GM19455 (cell line): ENCODE measurements around the gene MYH11.
"Not testable (repeated sequence)": the region's sequence is repeated elsewhere in the genome, so short reads cannot be mapped to it uniquely, and the experiment has no call there.

ENCODE experiments used
- ATAC-seq: cut with Tn5 transposase; IDR thresholded peaks from one replicate; pipeline ENCODE4 v1.9.1; 2021; ENCODE audit not compliant: unreplicated experiment

MYH11 gene

DNA sequence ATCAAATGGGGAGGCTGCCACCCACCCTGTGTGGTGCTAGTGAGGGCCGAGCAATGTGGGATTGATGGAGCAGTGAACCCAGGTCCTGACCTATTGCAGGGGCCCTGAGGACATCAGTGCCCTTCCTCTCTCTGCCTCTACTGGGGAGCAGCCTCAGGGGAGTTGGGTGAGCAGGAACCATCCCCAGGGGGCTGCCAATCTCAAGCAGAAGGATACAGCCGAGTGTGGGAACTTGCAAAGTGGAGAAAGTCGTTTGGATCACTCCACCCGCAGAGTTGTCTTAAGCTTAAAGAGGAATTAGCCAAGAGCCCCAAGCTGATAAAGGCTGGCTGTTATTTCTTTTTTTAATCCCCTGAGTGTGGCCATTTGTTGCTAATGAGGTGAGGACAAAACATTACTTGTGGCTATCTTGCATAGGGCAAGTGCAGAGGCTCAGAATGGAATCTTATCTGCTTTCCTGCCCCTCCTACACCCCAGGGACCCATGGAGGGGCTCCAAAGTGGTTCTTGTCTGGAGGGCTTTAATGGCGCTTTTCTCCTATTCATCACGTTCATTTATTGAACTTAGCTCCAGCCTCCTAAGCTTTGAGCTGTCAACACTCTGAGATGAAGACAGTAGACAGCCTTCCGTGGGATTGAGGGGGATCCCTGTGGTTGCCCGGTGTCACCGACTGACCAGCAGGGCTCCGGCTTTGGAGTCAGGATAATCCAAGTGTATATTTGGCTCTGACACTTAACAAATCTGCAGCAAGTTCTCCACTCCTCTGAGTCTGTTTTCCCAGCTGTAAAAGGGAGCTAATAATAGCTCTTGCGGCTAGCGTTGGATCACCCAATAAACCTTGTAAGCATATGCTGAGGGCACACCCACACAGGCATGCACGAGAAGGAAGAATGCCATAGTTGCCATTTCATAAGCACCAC is 45.1 kb downstream of the MYH11 start:
- ATAC-seq: no peak

DNA sequence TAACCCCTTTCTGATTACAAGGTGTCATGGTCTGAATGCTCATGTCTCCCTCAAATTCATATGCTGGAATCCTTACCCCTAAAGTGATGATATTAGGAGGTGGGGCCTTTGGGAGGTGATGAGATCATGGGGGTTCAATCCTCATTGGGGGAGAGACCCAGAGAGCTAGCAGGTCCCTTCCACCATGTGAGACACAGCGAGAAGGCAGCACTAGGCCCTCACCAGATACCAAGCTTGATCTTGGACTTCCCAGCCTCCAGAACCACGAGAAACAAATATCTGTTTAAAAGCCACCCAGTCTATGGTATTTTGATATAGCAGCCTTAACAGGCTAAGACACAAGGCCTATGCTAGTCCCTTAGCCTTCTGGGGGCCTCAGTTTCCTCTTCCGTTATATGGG is 45.9 kb downstream of the MYH11 start:
- ATAC-seq: no peak

DNA sequence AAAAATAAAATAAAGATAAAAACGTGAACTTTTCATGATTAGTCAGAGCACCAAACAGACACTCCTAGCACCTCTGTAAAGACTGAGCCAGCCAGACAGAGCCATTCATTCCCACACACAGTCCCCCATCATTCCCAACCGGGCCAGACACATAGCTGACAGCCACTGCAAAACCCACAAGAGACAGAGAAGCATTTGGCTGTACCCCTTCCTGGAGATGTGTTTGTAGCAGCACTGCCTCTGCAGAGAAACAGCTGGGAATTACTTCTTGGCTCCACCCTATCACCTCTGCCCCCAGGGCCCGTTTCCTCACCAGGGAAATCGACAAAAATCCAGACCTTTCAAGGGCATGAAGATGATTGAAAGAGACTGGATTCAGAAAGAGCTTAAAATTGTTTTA is 46.4 kb downstream of the MYH11 start:
- no peak for ATAC-seq

DNA sequence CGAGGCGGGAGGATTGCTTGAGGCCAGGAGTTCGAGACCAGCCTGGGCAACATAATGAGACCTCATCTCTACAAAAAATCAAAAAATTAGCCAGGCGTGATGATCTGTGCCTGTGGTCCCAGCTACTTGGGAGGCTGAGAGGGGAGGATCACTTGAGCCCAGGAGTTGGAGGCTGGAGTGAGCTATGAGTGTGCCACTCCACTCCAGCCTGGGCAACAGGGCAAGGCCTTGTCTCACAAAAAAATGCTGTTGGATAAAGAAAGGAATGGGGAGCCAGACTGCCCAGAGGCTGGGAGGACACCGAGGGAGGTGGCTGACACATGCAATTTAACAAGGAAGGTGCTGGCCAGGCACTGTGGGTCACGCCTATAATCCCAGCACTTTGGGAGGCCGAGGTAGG is 47.5 kb downstream of the MYH11 start:
- not testable (repeated sequence) for ATAC-seq

DNA sequence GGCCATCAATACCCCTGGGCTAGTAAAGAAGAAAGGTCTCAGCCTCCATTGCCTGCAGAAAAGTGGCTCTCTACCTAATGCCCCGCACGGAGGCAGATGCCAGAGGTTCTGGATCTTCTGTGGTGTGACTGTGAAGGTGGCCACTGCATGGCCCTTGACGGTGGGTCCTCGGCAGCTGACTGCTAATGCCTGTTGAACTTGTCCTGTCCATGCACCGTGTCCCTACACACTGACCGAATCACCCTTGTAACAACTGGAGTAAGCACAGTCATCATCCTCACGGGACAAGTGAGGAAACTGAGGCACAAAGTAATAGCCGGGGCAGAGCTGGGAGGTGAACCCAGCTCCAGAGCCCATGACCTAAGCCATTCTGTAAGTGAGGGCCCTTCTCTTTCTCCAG is 48.8 kb downstream of the MYH11 start:
- ATAC-seq: no peak

DNA sequence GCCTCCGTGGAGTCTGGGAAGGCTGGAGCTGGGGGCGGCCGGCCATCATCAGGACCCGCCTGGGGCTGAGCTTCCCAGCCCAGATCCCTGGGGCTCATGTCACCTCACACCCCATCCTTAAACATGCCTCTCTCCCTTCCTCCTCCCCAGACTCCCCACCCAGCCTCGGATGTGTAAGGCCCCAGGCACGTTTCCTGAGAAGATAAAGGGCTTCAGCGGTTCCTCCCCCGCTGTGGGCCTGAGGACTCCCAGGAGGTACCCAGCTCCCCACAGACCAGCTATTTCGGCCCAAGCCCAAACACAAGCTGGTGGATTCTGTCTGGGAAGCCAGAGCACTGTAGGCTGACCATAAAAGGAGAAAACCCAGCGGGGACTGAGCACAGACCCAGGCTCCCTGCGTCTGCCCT is 49.2 kb downstream of the MYH11 start:
- ATAC-seq: no peak

DNA sequence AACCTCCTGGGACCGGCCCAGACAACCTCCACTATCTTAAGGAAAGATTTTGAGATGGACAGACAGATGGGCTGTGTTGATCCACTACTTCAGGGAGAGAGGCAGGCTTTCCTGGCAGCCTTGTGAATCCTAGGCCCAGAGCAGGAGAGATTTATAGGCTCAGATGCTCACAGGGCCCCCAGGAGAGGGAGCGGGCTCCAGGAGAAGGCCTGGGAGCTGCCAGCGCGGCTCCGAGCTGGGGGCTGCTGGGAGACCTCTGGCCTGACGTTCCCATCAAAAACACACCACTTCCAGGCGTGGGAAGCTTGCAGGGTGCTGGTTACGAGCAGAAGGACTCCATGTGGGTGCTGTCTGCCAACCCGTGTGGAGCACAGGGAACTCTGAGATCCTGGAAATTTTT is 53.2 kb downstream of the MYH11 start:
- ATAC-seq: no peak

DNA sequence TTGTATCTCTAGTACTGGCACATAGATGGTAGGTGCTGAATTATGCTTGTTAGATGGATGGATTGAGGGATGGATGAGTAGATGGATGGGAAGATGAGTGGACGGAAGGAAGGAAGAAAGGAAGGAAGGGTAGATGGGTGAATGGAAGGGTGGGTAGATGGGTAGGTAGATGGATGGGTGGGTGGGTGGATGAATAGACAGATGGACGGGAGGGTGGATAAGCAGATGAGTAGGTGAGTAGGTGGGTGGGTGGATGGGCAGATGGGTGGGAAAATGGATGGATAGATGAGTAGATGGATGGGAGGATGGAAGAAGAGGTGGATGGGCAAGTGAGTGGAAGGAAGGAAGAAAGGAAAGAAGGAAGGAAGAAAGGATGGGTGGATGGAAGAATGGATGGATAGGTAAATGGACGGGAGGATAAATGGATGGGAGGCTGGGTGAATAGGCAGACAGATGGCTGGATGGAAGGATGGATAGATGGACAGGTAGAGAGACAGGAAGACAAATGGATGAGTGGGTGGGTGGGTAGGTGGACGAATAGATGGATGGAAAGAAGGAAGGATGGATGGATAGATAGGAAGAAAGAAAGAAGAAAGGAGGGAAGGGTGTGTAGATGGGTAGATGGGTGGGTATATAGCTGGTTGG is 56.9 kb downstream of the MYH11 start:
- no peak for ATAC-seq

DNA sequence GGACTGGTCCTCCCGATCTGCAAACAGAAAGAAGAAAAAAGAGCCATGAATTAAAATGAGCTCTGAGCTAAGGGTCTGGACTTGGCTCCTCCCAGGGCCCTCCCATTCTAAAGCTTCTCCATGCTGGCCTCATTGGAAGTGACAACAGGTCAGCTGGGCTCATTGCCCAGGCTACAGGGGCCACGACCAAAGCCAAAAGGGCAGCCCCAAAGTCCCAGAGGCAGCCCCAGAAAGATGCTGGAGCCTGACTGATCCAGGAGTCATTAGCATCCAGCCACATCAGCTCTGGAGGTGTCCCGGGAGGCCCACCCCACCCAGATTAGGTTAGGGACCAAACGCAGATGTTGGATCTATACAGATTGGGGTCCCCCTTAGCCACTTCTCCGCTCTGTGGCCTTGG is 58.2 kb downstream of the MYH11 start:
- no peak for ATAC-seq

DNA sequence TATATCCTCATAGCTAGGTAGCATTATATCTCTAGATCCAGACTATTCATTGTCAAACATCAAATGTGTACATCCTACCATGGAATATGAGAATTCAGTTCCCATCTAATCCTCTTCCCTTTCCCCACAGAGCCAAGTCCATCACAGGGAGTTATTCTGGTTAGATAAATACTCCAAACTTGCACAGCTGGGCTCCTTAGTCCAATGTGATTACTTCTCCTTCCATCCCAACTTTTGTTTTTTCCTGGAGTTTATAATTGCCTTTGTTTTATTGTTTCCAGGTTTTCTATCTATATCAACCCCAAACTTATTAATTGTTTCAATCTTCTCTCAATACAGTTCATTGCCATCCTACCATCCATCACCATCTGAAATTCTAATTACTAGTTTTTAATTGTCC is 59.9 kb downstream of the MYH11 start:
- ATAC-seq: no peak

DNA sequence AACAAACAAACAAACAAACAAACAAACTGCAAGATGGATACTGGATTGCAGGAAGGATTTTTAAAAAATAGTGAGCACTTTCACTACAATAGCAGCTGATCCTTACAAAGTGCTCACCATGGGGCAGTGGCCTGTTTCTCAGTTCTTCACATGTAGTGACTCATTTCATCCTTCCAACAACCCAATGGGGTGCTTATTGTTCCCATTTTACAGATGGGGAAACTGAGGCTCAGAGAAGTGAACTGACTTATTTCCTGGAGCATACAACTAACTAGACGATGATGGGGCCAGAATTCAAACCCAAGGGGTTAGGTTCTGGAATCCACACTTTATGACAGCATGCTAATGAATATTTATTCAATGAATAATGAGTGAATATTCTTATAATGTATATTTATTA is 61.2 kb downstream of the MYH11 start:
- ATAC-seq: no peak

DNA sequence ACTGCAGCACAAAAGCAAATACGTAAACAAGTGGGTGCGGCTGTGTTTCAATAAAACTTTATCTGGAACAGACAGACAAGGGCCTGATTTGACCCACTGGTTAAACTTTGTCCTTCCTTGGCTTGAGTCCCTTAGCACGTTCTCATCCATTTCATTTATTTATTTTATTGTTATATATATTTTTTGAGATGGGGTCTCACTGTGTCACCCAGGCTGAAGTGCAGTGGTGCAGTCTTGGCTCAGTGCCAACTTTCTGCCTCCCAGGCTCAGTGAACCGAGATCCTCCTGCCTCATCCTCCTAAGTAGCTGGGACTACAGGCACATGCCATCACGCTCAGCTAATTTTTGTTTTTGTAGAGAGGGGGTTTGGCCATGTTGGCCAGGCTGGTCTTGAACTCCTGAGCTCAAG is 64.3 kb downstream of the MYH11 start:
- ATAC-seq: no peak

DNA sequence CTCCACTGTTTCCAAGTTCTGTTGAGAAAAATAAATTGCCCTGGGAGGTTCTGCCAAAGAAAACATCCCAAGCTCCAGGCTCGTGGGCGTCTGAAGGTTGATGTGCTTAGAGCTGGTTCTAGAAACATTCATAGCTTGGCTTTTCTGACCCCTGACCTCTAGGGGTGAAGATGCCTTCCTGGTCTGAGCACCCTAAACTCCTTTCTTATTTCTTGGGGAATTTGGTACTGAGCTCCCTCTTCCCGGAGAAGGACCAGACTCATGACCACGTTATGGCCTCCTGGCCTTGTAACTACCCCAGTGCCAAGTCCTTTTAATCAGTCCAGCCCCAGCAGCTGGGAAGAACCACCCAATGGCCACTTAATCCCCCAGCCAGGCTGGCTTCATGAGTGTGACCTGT is 66.4 kb downstream of the MYH11 start:
- ATAC-seq: no peak

DNA sequence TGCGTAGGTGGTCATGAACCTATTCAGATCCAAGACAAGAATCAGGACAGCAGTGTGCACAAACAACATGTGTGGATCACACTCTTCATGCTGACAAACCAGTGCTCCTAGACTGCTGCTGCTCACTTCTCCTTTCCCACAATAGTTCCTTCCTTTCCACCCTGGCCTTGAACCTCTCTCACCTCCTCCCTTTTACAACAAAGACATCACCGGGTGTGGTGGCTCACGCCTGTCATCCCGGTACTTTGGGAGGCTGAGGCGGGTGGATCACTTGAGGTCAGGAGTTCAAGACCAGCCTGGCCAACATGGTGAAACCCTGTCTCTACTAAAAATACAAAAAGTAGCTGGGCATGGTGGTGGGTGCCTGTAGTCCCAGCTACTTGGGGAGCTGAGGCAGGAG is 67.0 kb downstream of the MYH11 start:
- not testable (repeated sequence) for ATAC-seq

DNA sequence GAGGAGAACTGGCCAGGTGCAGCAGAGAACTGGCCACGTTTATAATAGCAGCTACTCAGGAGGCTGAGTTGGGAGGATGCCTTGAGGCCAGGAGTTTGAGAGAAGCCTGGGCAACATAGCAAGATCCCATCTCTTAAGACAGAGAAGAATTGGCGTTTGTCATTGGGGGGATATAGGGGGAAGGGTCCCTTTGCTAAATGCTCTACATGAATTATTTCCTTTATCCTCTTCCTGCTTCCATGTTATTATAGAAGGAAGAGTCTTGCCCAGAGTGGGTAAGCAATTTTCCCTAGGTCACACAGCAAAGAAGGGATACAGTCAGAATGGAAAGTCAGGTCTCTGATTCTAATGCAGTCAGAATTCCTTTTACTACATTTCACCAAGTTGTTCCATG is 68.0 kb downstream of the MYH11 start:
- ATAC-seq: no peak

DNA sequence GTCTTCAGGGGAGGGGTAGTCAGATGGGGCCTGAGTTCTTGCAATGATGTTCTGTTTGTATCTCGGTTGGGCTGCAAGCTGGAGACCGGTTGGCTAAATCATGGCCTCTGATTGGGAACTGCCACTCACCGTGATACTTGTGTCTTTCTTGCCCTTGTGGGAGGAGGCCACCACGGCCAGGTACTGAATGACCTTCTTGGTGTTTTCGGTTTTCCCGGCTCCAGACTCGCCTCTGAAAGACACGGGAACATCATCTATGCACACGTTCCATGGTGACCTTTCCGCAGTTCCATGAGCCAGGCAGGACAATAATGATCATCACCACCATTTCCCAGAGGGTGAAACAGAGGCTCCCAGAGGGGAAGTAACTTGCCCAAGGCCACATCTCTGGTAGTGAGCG is 70.3 kb downstream of the MYH11 start:
- no peak for ATAC-seq

DNA sequence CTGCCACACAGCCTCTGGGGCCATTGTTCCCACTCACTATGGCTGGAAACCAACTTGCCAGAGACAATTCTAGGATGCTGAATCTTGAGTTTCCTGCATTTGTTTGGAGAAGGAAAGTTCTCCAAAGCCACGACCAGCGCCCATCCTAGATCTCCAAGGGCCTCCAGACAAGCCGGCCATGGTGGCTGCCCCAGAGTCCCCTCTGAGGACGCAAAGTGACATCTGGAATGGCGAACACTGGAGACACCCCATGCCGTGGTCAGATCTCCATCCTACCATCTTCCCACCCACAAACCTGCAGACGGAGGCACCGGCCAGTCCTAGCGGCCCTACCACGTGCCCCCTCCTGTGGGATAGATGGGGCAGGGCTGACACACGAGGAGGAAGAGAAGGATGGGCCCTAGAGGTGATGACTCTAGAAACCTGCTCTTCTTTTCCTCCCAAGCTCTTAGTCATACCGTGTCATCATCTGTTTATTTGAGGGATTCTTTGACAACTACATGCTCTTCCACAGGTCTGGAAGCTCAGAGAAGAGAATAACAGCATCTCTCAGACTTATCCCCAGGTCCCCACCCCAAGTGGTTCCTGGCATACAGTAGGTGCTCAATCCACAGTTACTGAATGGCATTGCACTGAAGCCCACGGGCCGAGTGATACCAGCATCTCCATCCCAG is 71.3 kb downstream of the MYH11 start:
- ATAC-seq: no peak

DNA sequence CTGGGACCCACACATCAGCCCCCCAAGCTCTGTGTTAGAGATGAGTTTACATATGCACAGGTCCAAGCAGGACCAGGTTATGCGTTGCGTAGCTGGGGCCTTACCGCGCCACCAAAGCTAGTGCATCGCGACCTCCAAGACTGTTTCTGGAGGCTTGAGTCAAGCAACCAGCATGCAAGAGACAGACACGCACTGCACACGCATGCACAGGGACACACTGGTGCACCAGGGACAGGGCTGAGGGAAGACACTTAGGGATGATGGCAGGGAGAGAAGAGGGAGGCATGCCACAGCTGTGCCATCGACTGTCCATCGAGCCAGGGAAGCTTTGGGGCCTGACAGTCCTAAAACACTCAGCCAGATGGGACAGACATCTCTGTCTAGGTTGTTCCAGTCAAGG is 72.8 kb downstream of the MYH11 start:
- no peak for ATAC-seq

DNA sequence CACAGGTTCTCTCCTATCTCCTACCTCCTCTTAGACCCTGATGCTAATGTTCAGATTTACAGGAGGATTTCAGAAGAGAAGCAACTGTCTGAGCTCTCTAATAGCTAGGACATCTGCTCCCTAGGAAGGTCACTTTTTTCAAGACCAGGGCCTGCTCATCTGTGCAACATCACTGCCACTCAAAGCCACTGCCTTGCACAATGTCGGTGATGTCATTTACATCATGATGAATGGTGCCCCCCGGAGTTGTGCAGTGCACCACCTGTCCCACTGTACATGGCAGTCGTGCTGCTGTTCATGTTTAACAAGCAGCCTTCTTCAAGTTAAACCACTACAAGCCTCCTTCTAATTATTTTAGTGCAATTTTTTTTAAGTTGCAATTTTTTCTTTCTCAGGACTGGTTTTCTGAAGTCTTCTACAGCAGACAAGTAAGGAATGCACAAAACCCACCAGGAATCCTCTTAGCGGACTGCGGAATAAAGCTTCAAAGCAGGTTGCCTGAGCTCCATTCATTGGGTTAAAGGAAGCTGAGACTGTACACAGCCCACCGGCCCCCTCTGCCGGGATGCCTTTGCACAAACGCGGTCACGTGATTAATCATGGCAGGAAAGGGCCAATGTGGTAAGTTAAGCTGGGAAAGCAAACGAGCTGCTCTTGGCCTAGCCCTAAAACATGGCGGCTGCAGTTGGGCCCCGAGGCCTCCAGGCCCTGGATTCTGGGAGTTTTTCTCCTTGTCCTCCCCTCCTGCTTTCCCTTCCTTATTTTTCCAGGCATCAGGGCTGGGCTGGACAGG is 74.1 kb downstream of the MYH11 start:
- no peak for ATAC-seq

DNA sequence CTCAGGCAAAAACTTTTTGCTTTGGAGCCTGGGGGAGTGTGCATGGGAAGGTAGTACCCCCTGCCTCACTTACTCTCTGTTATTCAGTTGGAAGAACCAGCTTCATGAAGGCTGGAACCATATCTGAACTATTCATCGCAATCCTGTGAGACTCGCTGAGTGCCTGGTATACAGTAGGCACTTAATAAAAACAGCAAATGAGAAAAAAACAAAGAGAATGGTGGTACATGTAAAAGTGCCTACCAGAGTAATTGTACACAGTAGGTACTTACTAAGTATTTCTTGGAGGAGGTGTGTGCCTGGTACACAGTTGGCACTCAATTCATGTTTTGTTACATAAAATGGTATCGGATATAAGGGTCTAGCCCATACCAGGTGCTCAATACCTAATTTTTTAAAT is 75.2 kb downstream of the MYH11 start:
- ATAC-seq: no peak

DNA sequence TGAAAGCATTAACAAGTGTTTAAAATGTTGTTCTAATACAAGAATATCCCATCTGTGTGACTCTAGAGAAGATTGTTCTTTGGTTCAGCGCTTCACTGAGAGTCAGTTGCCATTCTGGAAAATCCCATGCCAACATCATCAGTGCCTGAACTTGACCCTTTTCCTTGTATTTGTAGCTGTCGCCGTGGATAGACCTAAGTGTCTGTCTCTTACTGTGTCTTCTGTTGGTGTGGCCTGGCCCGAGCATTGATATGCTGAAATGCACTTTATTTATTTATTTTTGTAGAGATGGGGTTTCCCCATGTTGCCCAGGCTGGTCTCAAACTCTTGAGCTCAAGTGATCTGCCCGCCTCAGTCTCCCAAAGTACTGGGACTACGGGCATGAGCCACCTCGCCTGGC is 76.0 kb downstream of the MYH11 start:
- ATAC-seq: no peak
